LoVo (cell line): ENCODE data around the gene ULBP2.
"Not testable (repeated sequence)": the region's sequence is repeated elsewhere in the genome, so short reads cannot be mapped to it uniquely, and the experiment has no call there.

Experiments used
- DNase-seq: peaks from one replicate; pipeline ENCODE4 v3.0.0-alpha.2; 2016; ENCODE audit warnings: low spot score

Gene ULBP2

GRCh38 chr6:149927025-149927424 lies 14.8 kb upstream of the ULBP2 start:
- DNase-seq = not testable (repeated sequence)

GRCh38 chr6:149929422-149929821 lies 12.4 kb upstream of the ULBP2 start:
- no peak for DNase-seq

- no peak for DNase-seq
Measured at GRCh38 chr6:149931501-149931900, 10.3 kb upstream of the ULBP2 start.

GRCh38 chr6:149933036-149933435 lies 8.8 kb upstream of the ULBP2 start:
- no peak for DNase-seq

- DNase-seq = no peak
Measured at GRCh38 chr6:149933461-149933860, 8.4 kb upstream of the ULBP2 start.

GRCh38 chr6:149934249-149935156 lies 7.3 kb upstream of the ULBP2 start:
- DNase-seq = peak; percentile 67

GRCh38 chr6:149935246-149935645 lies 6.6 kb upstream of the ULBP2 start:
- no peak for DNase-seq

- DNase-seq = no peak
Measured at GRCh38 chr6:149935668-149936067, 6.1 kb upstream of the ULBP2 start.

- no peak for DNase-seq
Measured at GRCh38 chr6:149936743-149937142, 5.1 kb upstream of the ULBP2 start.

GRCh38 chr6:149938013-149938570 lies 3.7 kb upstream of the ULBP2 start:
- DNase-seq = not testable (repeated sequence)

GRCh38 chr6:149938571-149939355 lies 3.1 kb upstream of the ULBP2 start:
- no peak for DNase-seq

- no peak for DNase-seq
Measured at GRCh38 chr6:149939356-149939648, 2.5 kb upstream of the ULBP2 start.

- DNase-seq = no peak
Measured at GRCh38 chr6:149939909-149940671, 1.7 kb upstream of the ULBP2 start.

- DNase-seq = no peak
Measured at GRCh38 chr6:149940672-149940982, 1.2 kb upstream of the ULBP2 start.

GRCh38 chr6:149942461-149942829 lies 631 bp downstream of the ULBP2 start:
- no peak for DNase-seq

GRCh38 chr6:149943321-149943720 lies 1.5 kb downstream of the ULBP2 start:
- not testable (repeated sequence) for DNase-seq

GRCh38 chr6:149945276-149945675 lies 3.5 kb downstream of the ULBP2 start:
- DNase-seq = not testable (repeated sequence)

GRCh38 chr6:149946631-149947030 lies 4.8 kb downstream of the ULBP2 start:
- DNase-seq = not testable (repeated sequence)

- not testable (repeated sequence) for DNase-seq
Measured at GRCh38 chr6:149947533-149947932, 5.7 kb downstream of the ULBP2 start.

- no peak for DNase-seq
Measured at GRCh38 chr6:149948011-149948410, 6.2 kb downstream of the ULBP2 start.

- DNase-seq = no peak
Measured at GRCh38 chr6:149948616-149949015, 6.8 kb downstream of the ULBP2 start.

GRCh38 chr6:149950423-149950822 lies 8.6 kb downstream of the ULBP2 start:
- DNase-seq = no peak
